ENCODE measurements around the gene PSME3IP1.

PSME3IP1 gene

GRCh38 chr16:57137043-57137442, 48.8 kb downstream of the PSME3IP1 start:
- intact Hi-C loops (cut with DNase I), result no loop called here
- no peak for DNase-seq

- no peak for DNase-seq
- intact Hi-C loops (cut with DNase I), result no loop called here
These were observed 50.9 kb downstream of the PSME3IP1 start for GRCh38 chr16:57134982-57135381.

- intact Hi-C loops (cut with DNase I), result no loop called here
- DNase-seq, result no peak
These were observed 52.0 kb downstream of the PSME3IP1 start for GRCh38 chr16:57133886-57134285.

- intact Hi-C loops (cut with DNase I), result no loop called here
- no peak for DNase-seq
These were observed 52.8 kb downstream of the PSME3IP1 start for GRCh38 chr16:57133031-57133430.

- DNase-seq, result no peak
- intact Hi-C loops (cut with DNase I), result no loop called here
These were observed 53.4 kb downstream of the PSME3IP1 start for GRCh38 chr16:57132470-57132869.

GRCh38 chr16:57131351-57131970, 54.4 kb downstream of the PSME3IP1 start:
- DNase-seq, result peak; percentile 66 to 94 (median 86)
- intact Hi-C loops (cut with DNase I), result no loop called here

GRCh38 chr16:57130950-57131321, 54.9 kb downstream of the PSME3IP1 start:
- intact Hi-C loops (cut with DNase I), result no loop called here
- DNase-seq, result no peak

- DNase-seq, result no peak
- intact Hi-C loops (cut with DNase I), result no loop called here
These were observed 57.0 kb downstream of the PSME3IP1 start for GRCh38 chr16:57128771-57129389.

GRCh38 chr16:57127836-57128235, 58.0 kb downstream of the PSME3IP1 start:
- intact Hi-C loops (cut with DNase I), result no loop called here
- no peak for DNase-seq

GRCh38 chr16:57127037-57127763, 58.6 kb downstream of the PSME3IP1 start:
- no peak for DNase-seq
- intact Hi-C loops (cut with DNase I), result no loop called here

- DNase-seq, result no peak
These were observed 59.4 kb downstream of the PSME3IP1 start for GRCh38 chr16:57126411-57126810.

GRCh38 chr16:57125969-57126368, 59.9 kb downstream of the PSME3IP1 start:
- no peak for DNase-seq

More at GRCh38 chr16:57126411-57126810, 59.4 kb downstream of the PSME3IP1 start:
- intact Hi-C loops (cut with DNase I), result no loop called here

GRCh38 chr16:57125376-57125775, 60.5 kb downstream of the PSME3IP1 start:
- no peak for DNase-seq
- intact Hi-C loops (cut with DNase I), result no loop called here

More at GRCh38 chr16:57125969-57126368, 59.9 kb downstream of the PSME3IP1 start:
- intact Hi-C loops (cut with DNase I), result no loop called here

GRCh38 chr16:57123974-57124674, 61.7 kb downstream of the PSME3IP1 start:
- intact Hi-C loops (cut with DNase I), result no loop called here
- DNase-seq, result peak in 5 of 42 donors; percentile 28 to 61 (median 45)

GRCh38 chr16:57123216-57123973, 62.4 kb downstream of the PSME3IP1 start:
- intact Hi-C loops (cut with DNase I), result no loop called here
- no peak for DNase-seq

GRCh38 chr16:57118461-57119084, 67.3 kb downstream of the PSME3IP1 start:
- intact Hi-C loops (cut with DNase I), result no loop called here
- no peak for DNase-seq

- intact Hi-C loops (cut with DNase I), result no loop called here
- DNase-seq, result peak; percentile 74 to 95 (median 88)
These were observed 70.2 kb downstream of the PSME3IP1 start for GRCh38 chr16:57115514-57116182.

- intact Hi-C loops (cut with DNase I), result no loop called here
- peak in 1 of 42 donors; percentile 82 for DNase-seq
These were observed 70.7 kb downstream of the PSME3IP1 start for GRCh38 chr16:57115168-57115513.
